ENCODE results near the gene LIMK2.

DNA sequence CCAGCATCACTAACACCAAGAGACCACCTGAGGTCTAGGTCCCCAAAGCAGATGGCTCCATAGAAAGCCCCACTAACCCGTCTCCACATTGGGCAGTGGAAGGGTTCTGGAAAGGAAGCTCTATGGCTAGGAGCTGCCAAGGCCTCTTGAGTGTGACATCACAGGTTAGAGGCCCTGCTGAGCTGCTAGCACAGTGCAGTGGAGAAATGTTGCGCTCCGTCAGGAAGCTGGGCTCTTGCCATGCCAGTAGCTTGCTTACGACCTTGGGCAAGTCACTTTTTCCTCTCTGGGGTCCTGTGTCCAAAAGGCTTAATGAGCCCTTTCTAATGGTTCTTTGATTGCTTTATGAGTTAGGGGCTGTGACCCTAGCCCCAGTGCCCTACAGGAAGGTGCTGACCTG lies 69.6 kb downstream of the LIMK2 start:
- TF ChIP-seq, protein P1, sequence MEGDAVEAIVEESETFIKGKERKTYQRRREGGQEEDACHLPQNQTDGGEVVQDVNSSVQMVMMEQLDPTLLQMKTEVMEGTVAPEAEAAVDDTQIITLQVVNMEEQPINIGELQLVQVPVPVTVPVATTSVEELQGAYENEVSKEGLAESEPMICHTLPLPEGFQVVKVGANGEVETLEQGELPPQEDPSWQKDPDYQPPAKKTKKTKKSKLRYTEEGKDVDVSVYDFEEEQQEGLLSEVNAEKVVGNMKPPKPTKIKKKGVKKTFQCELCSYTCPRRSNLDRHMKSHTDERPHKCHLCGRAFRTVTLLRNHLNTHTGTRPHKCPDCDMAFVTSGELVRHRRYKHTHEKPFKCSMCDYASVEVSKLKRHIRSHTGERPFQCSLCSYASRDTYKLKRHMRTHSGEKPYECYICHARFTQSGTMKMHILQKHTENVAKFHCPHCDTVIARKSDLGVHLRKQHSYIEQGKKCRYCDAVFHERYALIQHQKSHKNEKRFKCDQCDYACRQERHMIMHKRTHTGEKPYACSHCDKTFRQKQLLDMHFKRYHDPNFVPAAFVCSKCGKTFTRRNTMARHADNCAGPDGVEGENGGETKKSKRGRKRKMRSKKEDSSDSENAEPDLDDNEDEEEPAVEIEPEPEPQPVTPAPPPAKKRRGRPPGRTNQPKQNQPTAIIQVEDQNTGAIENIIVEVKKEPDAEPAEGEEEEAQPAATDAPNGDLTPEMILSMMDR (conservative IDR thresholded peaks at IDR 0.05; ENCODE audit: low read depth, low read length): no peak
- TF ChIP-seq EZH2 (IDR thresholded peaks at IDR 0.05; ENCODE audit: borderline replicate concordance, low read depth, low read length, poor library complexity, severe bottlenecking): no peak
